Uterus (tissue), 2 donors: Measurements from ENCODE around the gene UBE2B.

Experiments used
- POLR2A ChIP-seq, 2 donors: fragments of 450-650 bp; IDR thresholded peaks; one replicate each; pipeline ENCODE4 v1.6.1; 2016; ENCODE audit warnings: antibody characterized with exemption in 2 of 2, mild to moderate bottlenecking in 1 of 2, moderate library complexity in 1 of 2
- TF ChIP-seq, protein P1 (sequence below), 4 experiments: fragments of 200-600 bp in 2 of 4; fragments of 450-650 bp in 2 of 4; sonication (generic) in 2 of 4; IDR thresholded peaks; one replicate each; pipeline ENCODE4 v1.5.1; 2016 to 2019; ENCODE audit warnings: antibody characterized with exemption in 4 of 4, mild to moderate bottlenecking in 2 of 4, moderate library complexity in 1 of 4

DNA sequence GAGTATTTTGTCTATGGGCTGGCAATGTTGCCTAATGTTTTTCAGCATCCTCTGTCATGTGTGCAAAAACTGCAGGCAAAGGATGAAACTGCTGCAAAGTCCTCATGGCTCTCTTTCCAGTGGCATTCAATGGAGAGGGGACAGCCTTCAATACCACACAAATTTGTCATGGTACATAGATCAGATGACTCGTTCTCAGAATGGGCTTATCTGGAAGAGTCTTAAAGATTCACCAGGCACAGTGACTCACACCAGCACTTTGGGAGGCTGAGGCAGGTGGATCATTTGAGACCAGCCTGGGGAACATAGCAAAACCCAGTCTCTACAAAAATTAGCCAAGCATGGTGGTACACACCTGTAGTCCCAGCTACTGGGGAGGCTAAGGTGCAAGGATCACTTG lies 35.0 kb downstream of the UBE2B start:
- TF ChIP-seq, protein P1, sequence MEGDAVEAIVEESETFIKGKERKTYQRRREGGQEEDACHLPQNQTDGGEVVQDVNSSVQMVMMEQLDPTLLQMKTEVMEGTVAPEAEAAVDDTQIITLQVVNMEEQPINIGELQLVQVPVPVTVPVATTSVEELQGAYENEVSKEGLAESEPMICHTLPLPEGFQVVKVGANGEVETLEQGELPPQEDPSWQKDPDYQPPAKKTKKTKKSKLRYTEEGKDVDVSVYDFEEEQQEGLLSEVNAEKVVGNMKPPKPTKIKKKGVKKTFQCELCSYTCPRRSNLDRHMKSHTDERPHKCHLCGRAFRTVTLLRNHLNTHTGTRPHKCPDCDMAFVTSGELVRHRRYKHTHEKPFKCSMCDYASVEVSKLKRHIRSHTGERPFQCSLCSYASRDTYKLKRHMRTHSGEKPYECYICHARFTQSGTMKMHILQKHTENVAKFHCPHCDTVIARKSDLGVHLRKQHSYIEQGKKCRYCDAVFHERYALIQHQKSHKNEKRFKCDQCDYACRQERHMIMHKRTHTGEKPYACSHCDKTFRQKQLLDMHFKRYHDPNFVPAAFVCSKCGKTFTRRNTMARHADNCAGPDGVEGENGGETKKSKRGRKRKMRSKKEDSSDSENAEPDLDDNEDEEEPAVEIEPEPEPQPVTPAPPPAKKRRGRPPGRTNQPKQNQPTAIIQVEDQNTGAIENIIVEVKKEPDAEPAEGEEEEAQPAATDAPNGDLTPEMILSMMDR (IDR thresholded peaks at IDR 0.05), result no peak
- TF ChIP-seq POLR2A (IDR thresholded peaks at IDR 0.05), result no peak
